RCC 7860 (cell line): ENCODE results near the gene MB.
A peak's percentile ranks its signal among the peaks of the same experiment; 100 is the strongest.
"Not testable (repeated sequence)": the region's sequence is repeated elsewhere in the genome, so short reads cannot be mapped to it uniquely, and the experiment has no call there.

Source experiments
- DNase-seq: peaks from one replicate; pipeline ENCODE4 v3.0.0-alpha.2; 2015; ENCODE audit warnings: low spot score
- FAIRE-seq: peaks from 2 replicates; lab custom pipeline; 2012; peaks lifted over from hg19 to GRCh38; lab: Jason Lieb, UNC

MB gene

GRCh38 chr22:35617137-35617755 is at the start of gene MB:
MB (minus strand) TSS chr22:35617329; CDS start chr22:35617257, 72 bp downstream.
- FAIRE-seq (no peak), DNase-seq (no peak)

GRCh38 chr22:35666699-35667098 is 49.6 kb upstream of the MB start:
- not testable (repeated sequence) for FAIRE-seq, DNase-seq

- DNase-seq (no peak), FAIRE-seq (no peak)
These were observed 47.9 kb upstream of the MB start for GRCh38 chr22:35664955-35665587.

GRCh38 chr22:35663371-35663770 is 46.2 kb upstream of the MB start:
- DNase-seq (no peak), FAIRE-seq (no peak)

- DNase-seq = no peak
- FAIRE-seq = no peak
These were observed 45.8 kb upstream of the MB start for GRCh38 chr22:35662914-35663313.

GRCh38 chr22:35661464-35661863 is 44.3 kb upstream of the MB start:
- no peak for DNase-seq
- FAIRE-seq = no peak

- FAIRE-seq (no peak), DNase-seq (no peak)
These were observed 43.4 kb upstream of the MB start for GRCh38 chr22:35660291-35661127.

- DNase-seq = no peak
- FAIRE-seq = no peak
These were observed 40.6 kb upstream of the MB start for GRCh38 chr22:35657571-35658312.

GRCh38 chr22:35656284-35656752 is 39.2 kb upstream of the MB start:
- FAIRE-seq = no peak
- DNase-seq = no peak

- no peak for DNase-seq
- FAIRE-seq = no peak
These were observed 36.7 kb upstream of the MB start for GRCh38 chr22:35653824-35654223.

- DNase-seq (no peak), FAIRE-seq (no peak)
These were observed 34.0 kb upstream of the MB start for GRCh38 chr22:35651085-35651484.

- FAIRE-seq = no peak
- DNase-seq = no peak
These were observed 32.6 kb upstream of the MB start for GRCh38 chr22:35649636-35650250.

GRCh38 chr22:35649026-35649553 is 32.0 kb upstream of the MB start:
- DNase-seq (no peak), FAIRE-seq (no peak)

- DNase-seq (peak; percentile 61), FAIRE-seq (no peak)
These were observed 31.2 kb upstream of the MB start, which contains the start of gene APOL6 for GRCh38 chr22:35648066-35649025. APOL6 (plus strand) TSS chr22:35648446; CDS start chr22:35656426, 7,980 bp downstream.

- no peak for FAIRE-seq
- no peak for DNase-seq
These were observed 28.5 kb upstream of the MB start for GRCh38 chr22:35645646-35646045.

- DNase-seq = no peak
- no peak for FAIRE-seq
These were observed 26.9 kb upstream of the MB start for GRCh38 chr22:35643991-35644390.

- DNase-seq (no peak), FAIRE-seq (no peak)
These were observed 25.2 kb upstream of the MB start for GRCh38 chr22:35642305-35642741.

- no peak for FAIRE-seq
- no peak for DNase-seq
These were observed 24.5 kb upstream of the MB start for GRCh38 chr22:35641494-35642120.

GRCh38 chr22:35638410-35638809 is 21.3 kb upstream of the MB start:
- no peak for FAIRE-seq
- no peak for DNase-seq
